Measurements from ENCODE around the gene UFD1. TPM values are rescaled to one million over a fixed set of nuclear protein-coding genes. Genes with fewer than 3 reads are reported as not detected.

Gene UFD1
- total and polyA plus RNA-seq, 2 of the 13 experiments (the other 11 are each of a cell fraction or from before 2014, with no cell fraction given) = 47.9 to 51.1 TPM

DNA sequence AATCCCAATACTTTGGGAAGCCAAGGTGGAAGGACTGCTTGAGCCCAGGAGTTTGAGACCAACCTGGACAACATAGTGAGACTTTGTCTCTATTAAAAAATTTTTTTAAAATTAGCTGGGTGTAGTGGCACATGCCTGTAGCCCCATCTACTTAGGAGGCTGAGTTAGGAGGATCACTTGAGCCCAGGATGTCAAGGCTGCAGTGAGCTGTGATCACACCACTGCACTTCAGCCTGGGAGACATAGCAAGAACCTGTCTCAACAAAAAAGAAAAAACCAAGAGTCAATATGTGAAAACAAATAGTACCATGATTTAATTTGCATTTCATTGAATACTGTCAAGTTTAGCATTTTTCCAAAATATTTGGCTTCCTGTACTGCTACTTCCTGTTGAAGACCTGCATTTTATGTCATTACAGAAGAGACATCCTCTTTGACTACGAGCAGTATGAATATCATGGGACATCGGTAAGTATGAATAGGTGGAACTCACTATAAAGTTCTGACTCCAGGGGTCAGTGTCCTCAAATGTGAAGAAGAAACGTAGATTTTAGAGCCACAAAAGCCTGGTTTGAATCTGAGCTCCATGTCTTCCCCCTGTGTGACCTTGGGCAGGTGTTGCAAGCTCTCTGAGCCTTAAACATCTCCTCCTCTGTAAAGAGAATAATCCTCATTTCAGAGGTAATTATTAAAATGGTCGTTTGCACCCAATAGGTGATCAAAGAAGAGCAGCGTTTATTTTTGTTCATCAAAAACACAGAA is 16.8 kb upstream of the UFD1 start:
- Histone ChIP-seq H3K4me3 (replicated peaks in 1 of 3; ENCODE audit: insufficient read depth in 1 of 3, low read depth in 2 of 3, low read length in 3 of 3) (no peak overlapping the region), H3K79me2 (ENCODE audit: insufficient read depth, low read length) (no peaks in the 10 kb centered on the region), H3K9me3 (ENCODE audit: low read length) (no peaks in the 10 kb centered on the region), H3K9ac (ENCODE audit: insufficient read depth, low read depth, low read length) (no peak overlapping the region), H2AFZ (ENCODE audit: low read length) (no peak overlapping the region), H3K27me3 (ENCODE audit: control insufficient read depth in 1 of 2, insufficient read depth in 2 of 2, low read length in 2 of 2) (no peaks in the 10 kb centered on the region), H3K27ac (ENCODE audit: extremely low read length, insufficient read depth, low read length) (no peak overlapping the region), H3K36me3 (replicated peaks in 1 of 2; ENCODE audit: control insufficient read depth in 1 of 2, insufficient read depth in 2 of 2, low read length in 2 of 2) (peaks cover 9 to 54% of the 10 kb centered on the region in 2 experiments; a peak in 4 of 5 replicates), H4K20me1 (ENCODE audit: insufficient read depth, low read length) (no peaks in the 10 kb centered on the region), H3K4me1 (ENCODE audit: insufficient read depth, low read length) (no peaks in the 10 kb centered on the region), H3K4me2 (ENCODE audit: low read depth, low read length) (no peak overlapping the region)
- ChIA-PET POLR2A (no interaction called here), CTCF (ENCODE audit: low intra/inter-chr PET ratio, low total read pairs) (interaction anchor here (1.6 kb wide), 1 partner anchor 134 kb away, joined by 12 read pairs; no protein-coding TSS in a partner anchor)
- ATAC-seq (no peak), DNase-seq (ENCODE audit: low spot score) (peak; percentile 32), FAIRE-seq (no peak)
- BruUV-seq (replicated peaks) = no TSS peak
- in situ Hi-C loops (cut with HindIII; ENCODE audit: extremely low pct_ligation_motif_present, low pct_unique_long_range_greater_than_20kb) (no loop called here), intact Hi-C loops (cut with micrococcal nuclease; ENCODE audit: unreplicated experiment) (loop anchor here (1.0 kb wide), 1 partner anchor 135 kb away; no protein-coding TSS in a partner anchor)
- WGBS (ENCODE audit: low lambda C conversion rate) = 91% methylated on average over 5 of the region's 5 CpGs
- TF ChIP-seq DR1 (CRISPR knock-in tag; IDR thresholded peaks at IDR 0.05) (no peak), SMC3 (IDR thresholded peaks at IDR 0.05; ENCODE audit: low read length) (peak; percentile 25; the same call in 1 of the 2 replicates), PPARG (CRISPR knock-in tag; conservative IDR thresholded peaks at IDR 0.05) (no peak), STAG1 (CRISPR knock-in tag; IDR thresholded peaks at IDR 0.05) (peak; percentile 52), SAP130 (CRISPR knock-in tag; IDR thresholded peaks at IDR 0.05; ENCODE audit: low read depth) (no peak), PHF20 (CRISPR knock-in tag; IDR thresholded peaks at IDR 0.05) (no peak), HMG20A (CRISPR knock-in tag; IDR thresholded peaks at IDR 0.05; ENCODE audit: borderline replicate concordance) (no peak), IRX3 (CRISPR knock-in tag; IDR thresholded peaks at IDR 0.05; ENCODE audit: borderline replicate concordance, low read depth) (no peak), LCORL (IDR thresholded peaks at IDR 0.05) (no peak), LCORL (CRISPR knock-in tag; IDR thresholded peaks at IDR 0.05) (no peak), ZNF670 (CRISPR knock-in tag; IDR thresholded peaks at IDR 0.05; ENCODE audit: borderline replicate concordance) (no peak), HOXA3 (CRISPR knock-in tag; IDR thresholded peaks at IDR 0.05) (no peak), MED13 (CRISPR knock-in tag; IDR thresholded peaks at IDR 0.05) (no peak), FOXO1 (CRISPR knock-in tag; IDR thresholded peaks at IDR 0.05) (no peak), CEBPB (IDR thresholded peaks at IDR 0.05; ENCODE audit: borderline replicate concordance, low read depth, low read length) (no peak), ZNF614 (CRISPR knock-in tag; IDR thresholded peaks at IDR 0.05; ENCODE audit: borderline replicate concordance) (no peak), GATAD1 (CRISPR knock-in tag; IDR thresholded peaks at IDR 0.05) (no peak)
- TF ChIP-seq, protein P1, sequence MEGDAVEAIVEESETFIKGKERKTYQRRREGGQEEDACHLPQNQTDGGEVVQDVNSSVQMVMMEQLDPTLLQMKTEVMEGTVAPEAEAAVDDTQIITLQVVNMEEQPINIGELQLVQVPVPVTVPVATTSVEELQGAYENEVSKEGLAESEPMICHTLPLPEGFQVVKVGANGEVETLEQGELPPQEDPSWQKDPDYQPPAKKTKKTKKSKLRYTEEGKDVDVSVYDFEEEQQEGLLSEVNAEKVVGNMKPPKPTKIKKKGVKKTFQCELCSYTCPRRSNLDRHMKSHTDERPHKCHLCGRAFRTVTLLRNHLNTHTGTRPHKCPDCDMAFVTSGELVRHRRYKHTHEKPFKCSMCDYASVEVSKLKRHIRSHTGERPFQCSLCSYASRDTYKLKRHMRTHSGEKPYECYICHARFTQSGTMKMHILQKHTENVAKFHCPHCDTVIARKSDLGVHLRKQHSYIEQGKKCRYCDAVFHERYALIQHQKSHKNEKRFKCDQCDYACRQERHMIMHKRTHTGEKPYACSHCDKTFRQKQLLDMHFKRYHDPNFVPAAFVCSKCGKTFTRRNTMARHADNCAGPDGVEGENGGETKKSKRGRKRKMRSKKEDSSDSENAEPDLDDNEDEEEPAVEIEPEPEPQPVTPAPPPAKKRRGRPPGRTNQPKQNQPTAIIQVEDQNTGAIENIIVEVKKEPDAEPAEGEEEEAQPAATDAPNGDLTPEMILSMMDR (CRISPR knock-in tag; IDR thresholded peaks at IDR 0.05) = 0 out of 2 replicates have a peak, but pooled peaks have one; percentile 12
- TF ChIP-seq, protein P2, sequence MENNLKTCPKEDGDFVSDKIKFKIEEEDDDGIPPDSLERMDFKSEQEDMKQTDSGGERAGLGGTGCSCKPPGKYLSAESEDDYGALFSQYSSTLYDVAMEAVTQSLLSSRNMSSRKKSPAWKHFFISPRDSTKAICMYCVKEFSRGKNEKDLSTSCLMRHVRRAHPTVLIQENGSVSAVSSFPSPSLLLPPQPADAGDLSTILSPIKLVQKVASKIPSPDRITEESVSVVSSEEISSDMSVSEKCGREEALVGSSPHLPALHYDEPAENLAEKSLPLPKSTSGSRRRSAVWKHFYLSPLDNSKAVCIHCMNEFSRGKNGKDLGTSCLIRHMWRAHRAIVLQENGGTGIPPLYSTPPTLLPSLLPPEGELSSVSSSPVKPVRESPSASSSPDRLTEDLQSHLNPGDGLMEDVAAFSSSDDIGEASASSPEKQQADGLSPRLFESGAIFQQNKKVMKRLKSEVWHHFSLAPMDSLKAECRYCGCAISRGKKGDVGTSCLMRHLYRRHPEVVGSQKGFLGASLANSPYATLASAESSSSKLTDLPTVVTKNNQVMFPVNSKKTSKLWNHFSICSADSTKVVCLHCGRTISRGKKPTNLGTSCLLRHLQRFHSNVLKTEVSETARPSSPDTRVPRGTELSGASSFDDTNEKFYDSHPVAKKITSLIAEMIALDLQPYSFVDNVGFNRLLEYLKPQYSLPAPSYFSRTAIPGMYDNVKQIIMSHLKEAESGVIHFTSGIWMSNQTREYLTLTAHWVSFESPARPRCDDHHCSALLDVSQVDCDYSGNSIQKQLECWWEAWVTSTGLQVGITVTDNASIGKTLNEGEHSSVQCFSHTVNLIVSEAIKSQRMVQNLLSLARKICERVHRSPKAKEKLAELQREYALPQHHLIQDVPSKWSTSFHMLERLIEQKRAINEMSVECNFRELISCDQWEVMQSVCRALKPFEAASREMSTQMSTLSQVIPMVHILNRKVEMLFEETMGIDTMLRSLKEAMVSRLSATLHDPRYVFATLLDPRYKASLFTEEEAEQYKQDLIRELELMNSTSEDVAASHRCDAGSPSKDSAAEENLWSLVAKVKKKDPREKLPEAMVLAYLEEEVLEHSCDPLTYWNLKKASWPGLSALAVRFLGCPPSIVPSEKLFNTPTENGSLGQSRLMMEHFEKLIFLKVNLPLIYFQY (CRISPR knock-in tag; IDR thresholded peaks at IDR 0.05; ENCODE audit: borderline replicate concordance) = no peak

All from HepG2 (cell line).